OCI-LY7 (cell line): ENCODE data around the gene SEZ6.

Experiments used
- EZH2phosphoT487 ChIP-seq: fragments of 200-600 bp; sonication (generic); IDR thresholded peaks from 2 replicates; pipeline ENCODE4 v1.6.1; 2018; ENCODE audit warnings: low read depth, borderline replicate concordance, mild to moderate bottlenecking, mixed run types, antibody characterized with exemption, low read length, moderate library complexity, mixed read lengths
- TF ChIP-seq, protein P1 (sequence below): fragments of 200-600 bp; sonication (generic); conservative IDR thresholded peaks from 2 replicates; pipeline ENCODE4 v1.5.1; 2014; ENCODE audit warnings: mild to moderate bottlenecking, antibody characterized with exemption, low read length, moderate library complexity, mixed read lengths

DNA sequence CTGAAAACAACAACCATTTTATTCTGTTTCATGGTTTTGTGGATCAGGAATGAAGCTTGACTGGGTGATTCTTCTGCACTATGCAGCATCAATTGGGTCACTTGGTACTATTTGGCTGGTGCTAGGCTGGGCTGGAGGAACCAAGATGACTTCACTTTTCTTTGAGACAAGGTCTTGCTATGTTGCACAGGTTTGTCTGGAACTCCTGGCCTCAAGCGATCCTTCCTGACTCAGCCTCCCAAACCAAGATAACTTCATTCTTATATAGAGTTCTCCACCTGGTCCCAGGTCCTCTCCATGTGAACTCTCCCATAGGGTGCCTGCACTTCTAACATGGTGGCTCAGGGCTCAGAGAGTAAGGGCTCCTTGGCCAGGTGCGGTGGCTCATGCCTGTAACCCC is 35.3 kb upstream of the SEZ6 start:
- TF ChIP-seq, protein P1, sequence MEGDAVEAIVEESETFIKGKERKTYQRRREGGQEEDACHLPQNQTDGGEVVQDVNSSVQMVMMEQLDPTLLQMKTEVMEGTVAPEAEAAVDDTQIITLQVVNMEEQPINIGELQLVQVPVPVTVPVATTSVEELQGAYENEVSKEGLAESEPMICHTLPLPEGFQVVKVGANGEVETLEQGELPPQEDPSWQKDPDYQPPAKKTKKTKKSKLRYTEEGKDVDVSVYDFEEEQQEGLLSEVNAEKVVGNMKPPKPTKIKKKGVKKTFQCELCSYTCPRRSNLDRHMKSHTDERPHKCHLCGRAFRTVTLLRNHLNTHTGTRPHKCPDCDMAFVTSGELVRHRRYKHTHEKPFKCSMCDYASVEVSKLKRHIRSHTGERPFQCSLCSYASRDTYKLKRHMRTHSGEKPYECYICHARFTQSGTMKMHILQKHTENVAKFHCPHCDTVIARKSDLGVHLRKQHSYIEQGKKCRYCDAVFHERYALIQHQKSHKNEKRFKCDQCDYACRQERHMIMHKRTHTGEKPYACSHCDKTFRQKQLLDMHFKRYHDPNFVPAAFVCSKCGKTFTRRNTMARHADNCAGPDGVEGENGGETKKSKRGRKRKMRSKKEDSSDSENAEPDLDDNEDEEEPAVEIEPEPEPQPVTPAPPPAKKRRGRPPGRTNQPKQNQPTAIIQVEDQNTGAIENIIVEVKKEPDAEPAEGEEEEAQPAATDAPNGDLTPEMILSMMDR: no peak
- no peak for TF ChIP-seq EZH2phosphoT487
